ENCODE data around the gene HMHB1.

Gene HMHB1

GRCh38 chr5:143862271-143862670 lies 50.3 kb downstream of the HMHB1 start:
- DNase-seq, result peak in 1 of 3 donors; percentile 0
- Histone ChIP-seq H3K4me1 (ENCODE audit: control extremely low read depth in 1 of 4, control insufficient read depth in 4 of 4, insufficient read depth in 4 of 4, low read length in 3 of 4) (no peaks in the 10 kb centered on the region), H3K27me3 (replicated peaks in 2 of 5; ENCODE audit: control insufficient read depth in 4 of 5, insufficient read depth in 5 of 5, low read length in 4 of 5) (no peaks in the 10 kb centered on the region), H3K27ac (ENCODE audit: insufficient read depth in 1 of 2, low read depth in 1 of 2, low read length in 2 of 2, poor library complexity in 1 of 2, severe bottlenecking in 2 of 2) (no peak overlapping the region), H3K4me3 (ENCODE audit: control insufficient read depth in 1 of 7, extremely low read depth in 1 of 7, insufficient read depth in 4 of 7, low read depth in 2 of 7, low read length in 6 of 7) (no peak overlapping the region), H3K36me3 (ENCODE audit: control insufficient read depth in 4 of 4, insufficient read depth in 4 of 4, low read length in 3 of 4) (no peaks in the 10 kb centered on the region), H3K9me3 (ENCODE audit: control extremely low read depth in 1 of 5, control insufficient read depth in 4 of 5, insufficient read depth in 2 of 5, low read depth in 1 of 5, low read length in 4 of 5) (no peaks in the 10 kb centered on the region)
- ChIA-PET POLR2A (no interaction called here), CTCF (no interaction called here)

DNA sequence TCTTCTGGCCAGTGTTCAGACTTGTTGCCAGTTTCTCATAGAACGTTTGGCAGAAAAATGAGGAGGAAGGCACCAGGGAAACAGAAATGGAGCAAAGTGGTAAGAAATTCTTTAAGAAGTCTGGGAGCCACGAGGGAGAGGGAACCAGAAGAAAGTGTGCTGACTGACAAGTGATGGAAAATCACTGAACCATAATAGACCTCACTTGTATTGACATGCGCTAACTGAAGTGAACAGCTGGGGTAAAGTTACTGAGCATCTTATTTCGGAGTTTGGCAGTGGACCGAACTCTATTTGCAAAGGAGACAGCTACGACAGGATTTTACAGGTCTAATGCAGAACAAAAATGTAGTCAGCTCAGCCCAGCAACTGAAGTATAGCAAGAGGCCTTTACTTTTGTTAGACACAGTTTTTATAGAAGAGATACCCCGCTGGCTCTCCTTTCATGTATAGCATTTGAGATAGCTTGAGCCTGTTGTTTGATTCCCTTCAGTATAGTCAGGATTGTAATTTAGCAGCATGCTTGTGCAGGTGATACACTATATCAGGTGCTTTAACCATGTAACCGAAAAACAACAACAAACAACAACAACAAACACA lies 53.6 kb downstream of the HMHB1 start:
- Histone ChIP-seq H3K36me3 (ENCODE audit: control insufficient read depth in 4 of 4, insufficient read depth in 4 of 4, low read length in 3 of 4) (no peaks in the 10 kb centered on the region), H3K27me3 (replicated peaks in 2 of 5; ENCODE audit: control insufficient read depth in 4 of 5, insufficient read depth in 5 of 5, low read length in 4 of 5) (no peaks in the 10 kb centered on the region), H3K27ac (ENCODE audit: insufficient read depth in 1 of 2, low read depth in 1 of 2, low read length in 2 of 2, poor library complexity in 1 of 2, severe bottlenecking in 2 of 2) (no peak overlapping the region), H3K9me3 (ENCODE audit: control extremely low read depth in 1 of 5, control insufficient read depth in 4 of 5, insufficient read depth in 2 of 5, low read depth in 1 of 5, low read length in 4 of 5) (no peaks in the 10 kb centered on the region), H3K4me3 (ENCODE audit: control insufficient read depth in 1 of 7, extremely low read depth in 1 of 7, insufficient read depth in 4 of 7, low read depth in 2 of 7, low read length in 6 of 7) (no peak overlapping the region), H3K4me1 (ENCODE audit: control extremely low read depth in 1 of 4, control insufficient read depth in 4 of 4, insufficient read depth in 4 of 4, low read length in 3 of 4) (no peaks in the 10 kb centered on the region)
- ChIA-PET CTCF (no interaction called here), POLR2A (no interaction called here)
- no peak for DNase-seq
- WGBS (ENCODE audit: insufficient coverage), result 93% methylated on average over 7 of the region's 8 CpGs
